ENCODE results near the gene NF1. TPM values are rescaled to one million over a fixed set of nuclear protein-coding genes. Genes with fewer than 3 reads are reported as not detected.
"Not testable (repeated sequence)": the region's sequence is repeated elsewhere in the genome, so short reads cannot be mapped to it uniquely, and the experiment has no call there.

The NF1 gene
- total RNA-seq = 36.9 and 39.1 TPM in 2 replicates

GRCh38 chr17:31094600-31095235 lies at the start of gene NF1:
Gene NF1 (plus strand): TSS chr17:31094977. CDS start chr17:31095310, 333 bp downstream.
- peak; percentile 95 for DNase-seq

DNA sequence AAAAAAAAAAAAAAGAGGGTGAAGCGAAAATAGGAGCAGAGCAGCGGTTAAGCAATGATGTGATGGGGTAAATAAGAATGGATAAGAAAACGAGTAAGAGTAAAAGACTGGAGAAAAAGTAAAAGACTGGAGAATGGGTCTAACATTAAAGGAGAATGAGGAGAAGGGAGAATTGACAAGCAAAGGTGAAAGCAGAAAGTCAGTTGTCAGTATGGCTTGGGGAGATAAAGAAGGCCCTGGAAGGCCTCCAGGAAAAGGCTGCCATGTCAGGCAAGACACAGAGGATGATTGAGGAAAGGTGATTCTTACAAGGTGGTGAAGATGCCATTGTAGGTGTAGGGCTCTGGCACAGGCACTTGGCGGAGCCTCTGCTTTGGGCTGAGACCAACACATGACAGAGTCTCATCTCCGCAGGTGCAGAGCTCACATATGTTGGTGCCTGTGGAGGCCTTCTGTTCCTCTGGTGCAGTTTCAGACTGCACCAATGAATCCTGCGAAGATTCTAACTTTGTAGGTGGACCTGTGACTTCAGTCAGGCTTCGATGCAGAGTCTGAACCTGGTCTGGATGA lies 47.8 kb upstream of the NF1 start:
- not testable (repeated sequence) for DNase-seq

DNA sequence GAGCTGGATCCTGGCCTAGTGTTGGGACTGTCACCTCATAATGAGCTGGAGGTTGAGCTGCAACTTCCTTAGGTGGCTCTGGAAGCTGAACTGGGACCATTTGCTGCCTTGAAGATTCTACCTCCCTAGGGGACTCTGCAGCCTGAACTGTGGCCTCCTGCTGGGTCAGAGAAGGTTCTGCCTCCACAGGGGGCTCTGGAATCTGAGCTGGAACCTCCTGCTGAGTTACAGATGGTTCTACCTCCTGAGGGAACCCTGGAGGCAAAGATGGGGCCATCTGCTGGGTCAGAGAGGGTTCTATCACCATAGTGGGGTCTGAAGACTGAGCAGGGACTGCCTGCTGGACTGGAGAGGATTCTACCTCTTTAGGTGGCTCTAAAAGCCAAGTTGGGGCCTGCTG lies 46.6 kb upstream of the NF1 start:
- no peak for DNase-seq

- DNase-seq = no peak
Measured at GRCh38 chr17:31048780-31049179, 46.0 kb upstream of the NF1 start.

DNA sequence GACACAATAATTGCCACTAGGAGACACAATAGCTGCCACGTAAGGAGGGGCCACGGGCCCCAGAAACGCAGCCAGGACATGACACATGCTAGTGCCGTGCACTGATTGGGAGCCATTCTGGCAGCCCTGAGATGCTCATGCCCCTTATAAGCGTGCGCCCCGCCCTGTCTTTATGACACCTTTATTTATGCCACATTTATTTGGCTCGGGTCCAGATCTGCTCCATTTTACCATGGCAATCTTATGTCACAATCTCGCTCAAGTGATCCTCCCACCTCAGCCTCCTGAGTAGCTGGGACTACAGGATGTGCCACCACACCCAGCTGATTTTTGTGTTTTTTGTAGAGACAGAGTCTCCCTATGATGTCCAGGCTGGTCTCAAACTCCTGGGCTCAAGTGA lies 43.8 kb upstream of the NF1 start:
- no peak for DNase-seq

DNA sequence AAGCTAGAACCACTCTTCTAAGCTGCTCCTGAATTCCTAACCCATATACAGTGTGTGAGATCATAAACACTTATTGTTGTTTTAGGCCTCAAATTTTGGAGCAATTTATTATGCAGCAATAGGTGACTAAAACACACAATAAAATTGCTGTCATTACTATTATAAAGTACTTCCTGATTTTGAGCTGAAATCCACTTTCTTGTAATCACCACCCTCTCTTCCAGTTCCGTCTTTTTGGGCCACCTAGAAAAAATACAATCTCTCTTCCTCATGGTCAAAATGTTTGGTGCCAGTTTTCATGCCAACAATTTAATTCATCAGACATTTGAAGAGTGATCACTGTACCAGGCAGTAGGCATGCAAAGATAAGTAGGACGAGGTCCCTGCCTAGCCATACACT lies 43.3 kb upstream of the NF1 start:
- no peak for DNase-seq

DNA sequence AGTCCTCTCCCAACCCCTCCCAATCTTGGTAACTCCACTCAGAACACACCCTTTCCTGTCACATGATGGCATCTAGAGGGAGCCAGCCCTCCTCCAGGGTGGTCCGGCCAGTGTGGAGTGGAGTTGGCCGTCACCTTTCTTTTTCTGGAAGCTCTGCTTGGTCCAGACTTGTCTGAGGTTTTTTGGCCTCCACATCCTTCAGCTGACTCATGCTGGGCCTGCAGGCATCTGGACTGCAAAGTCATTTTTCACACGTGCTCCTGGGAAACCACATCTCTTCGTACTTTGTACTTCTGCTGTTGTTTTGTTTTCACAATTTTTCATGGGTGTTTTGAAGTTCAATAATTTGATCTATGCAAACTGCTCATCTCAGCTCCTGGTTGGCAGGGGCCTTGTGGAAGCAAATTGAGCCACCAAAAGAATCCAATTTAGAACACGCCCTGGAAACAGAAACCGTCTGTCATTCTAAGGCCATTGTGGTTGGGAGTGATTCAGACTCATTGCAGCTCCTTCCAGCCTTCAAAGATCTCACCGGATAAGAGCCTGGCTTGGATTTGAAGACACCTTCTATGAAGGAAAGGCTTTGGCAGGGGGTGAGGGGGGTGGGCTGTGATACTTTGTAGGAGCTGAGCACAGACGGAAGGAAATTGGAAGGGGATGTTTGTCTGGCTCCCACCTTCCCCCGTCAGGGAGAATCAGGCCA lies 42.4 kb upstream of the NF1 start:
- DNase-seq = no peak

GRCh38 chr17:31053071-31053470 lies 41.7 kb upstream of the NF1 start:
- no peak for DNase-seq

- no peak for DNase-seq
Measured at GRCh38 chr17:31054761-31055160, 40.0 kb upstream of the NF1 start.

- no peak for DNase-seq
Measured at GRCh38 chr17:31058976-31059375, 35.8 kb upstream of the NF1 start.

- no peak for DNase-seq
Measured at GRCh38 chr17:31060791-31061550, 33.8 kb upstream of the NF1 start.

DNA sequence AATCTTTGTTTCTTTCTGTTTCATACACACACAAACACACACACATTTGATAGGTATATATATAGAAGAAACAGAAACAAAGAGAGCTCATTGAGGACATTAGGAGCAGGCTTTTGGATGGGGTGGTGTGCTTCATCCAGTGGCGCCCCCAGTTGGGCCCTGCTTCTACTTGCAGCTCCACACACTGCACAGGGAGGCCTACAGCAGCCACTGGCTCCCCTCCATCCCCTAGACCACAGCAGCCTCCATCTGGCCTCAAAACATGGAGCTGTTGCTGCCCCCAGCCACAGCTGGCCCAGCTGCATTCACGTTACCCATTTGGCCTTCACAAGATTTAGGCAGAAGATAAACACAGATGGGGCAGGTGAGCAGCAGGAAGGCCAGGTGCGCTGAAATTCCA lies 33.1 kb upstream of the NF1 start:
- no peak for DNase-seq

GRCh38 chr17:31062346-31062745 lies 32.4 kb upstream of the NF1 start:
- no peak for DNase-seq

DNA sequence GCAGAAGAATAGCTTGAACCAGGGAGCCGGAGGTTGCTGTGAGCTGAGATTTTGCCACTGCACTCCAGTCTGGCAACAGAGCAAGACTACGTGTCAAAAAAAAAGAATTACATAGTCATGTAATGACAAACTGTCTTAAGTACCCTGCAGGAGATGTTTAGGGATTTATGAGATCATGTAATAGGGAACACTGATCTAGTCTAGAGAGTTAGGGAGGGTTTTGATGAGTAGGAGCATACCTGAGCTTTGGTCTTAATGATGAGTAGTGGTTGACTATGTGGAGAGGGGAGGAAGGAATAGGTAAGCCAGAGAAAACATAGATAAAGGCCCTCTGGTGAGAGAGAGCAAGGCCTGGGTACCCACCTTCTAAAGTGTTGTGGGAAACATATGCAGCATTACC lies 30.1 kb upstream of the NF1 start:
- no peak for DNase-seq

DNA sequence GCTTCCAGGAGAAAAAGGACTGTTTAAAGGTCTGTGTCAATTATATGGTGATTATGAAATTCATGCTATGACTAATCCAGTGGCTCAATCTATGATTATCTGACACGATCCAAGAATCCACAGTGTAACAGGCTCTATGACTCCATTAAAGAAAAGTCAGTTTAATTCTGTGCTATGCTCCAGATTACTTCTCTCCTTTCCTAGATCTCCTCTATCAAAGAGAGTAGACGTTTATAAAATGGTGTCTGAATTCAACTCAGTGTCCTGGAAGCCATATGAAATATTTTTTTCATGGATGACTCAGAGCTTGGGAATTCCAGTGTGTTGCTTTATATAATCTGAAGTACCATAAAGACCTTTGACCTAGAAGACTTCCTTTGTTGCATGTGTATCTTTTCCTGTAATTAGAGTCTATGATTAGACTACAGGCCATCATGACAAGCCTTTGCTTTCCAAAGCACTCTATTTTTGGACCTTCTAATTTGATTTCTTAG lies 27.0 kb upstream of the NF1 start:
- DNase-seq = peak; percentile 87

GRCh38 chr17:31068291-31068690 lies 26.5 kb upstream of the NF1 start:
- DNase-seq = peak; percentile 75

DNA sequence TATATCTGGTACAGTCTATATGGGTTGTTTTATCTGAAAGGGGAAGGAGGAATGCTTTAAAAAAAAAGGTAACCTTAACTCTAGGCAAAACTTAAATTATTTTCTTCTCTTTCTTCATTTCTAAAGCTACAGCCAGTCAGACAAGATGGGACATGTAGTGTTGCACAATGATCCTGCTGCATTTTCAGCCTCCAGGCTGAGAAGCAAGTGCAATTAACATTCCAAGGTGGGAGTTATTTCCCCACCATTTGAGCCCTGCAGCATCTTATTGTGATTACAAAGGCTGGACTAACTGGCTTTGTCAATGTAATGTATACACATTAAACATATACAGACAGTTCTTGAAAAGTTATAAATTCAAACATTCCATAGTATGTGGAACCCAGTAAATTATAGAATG lies 22.6 kb upstream of the NF1 start:
- DNase-seq = no peak

GRCh38 chr17:31073411-31073810 lies 21.4 kb upstream of the NF1 start:
- DNase-seq = no peak

DNA sequence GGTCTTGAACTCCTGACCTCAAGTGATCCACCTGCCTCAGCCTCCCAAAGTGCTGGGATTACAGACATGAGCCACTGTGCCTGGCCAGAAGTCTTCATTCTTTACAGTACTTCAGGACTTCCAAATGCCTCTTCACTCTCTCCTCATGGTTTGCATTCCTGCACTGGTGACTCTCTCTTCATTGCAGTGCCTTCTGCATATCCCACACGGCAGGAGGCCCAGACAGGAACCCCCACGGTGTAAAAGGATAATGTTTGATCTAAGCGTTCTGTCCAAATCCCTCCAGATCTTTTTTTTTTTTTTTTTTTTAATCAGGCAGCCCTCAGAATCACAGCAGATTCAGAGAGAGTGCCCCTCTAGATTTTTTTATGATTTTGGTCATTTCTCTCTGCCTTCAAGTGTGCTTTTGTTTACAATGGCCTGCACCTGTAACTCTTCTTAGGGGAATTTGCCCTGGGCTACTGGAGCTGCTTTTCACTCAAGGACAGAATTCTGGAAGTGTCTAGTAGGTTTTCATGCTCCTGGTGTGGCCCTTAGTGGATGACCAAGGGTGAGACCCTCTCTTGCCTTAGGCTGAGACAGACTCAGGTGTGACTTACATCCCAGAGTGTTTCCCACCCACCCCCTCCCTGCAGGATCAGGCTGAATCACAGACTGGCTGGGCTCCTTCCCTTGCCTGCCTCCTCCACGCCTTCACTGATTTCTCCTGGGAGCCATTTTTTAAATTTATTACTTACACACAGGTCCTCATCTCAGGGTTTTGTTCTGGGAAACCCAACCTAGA lies 19.8 kb upstream of the NF1 start:
- DNase-seq = no peak

DNA sequence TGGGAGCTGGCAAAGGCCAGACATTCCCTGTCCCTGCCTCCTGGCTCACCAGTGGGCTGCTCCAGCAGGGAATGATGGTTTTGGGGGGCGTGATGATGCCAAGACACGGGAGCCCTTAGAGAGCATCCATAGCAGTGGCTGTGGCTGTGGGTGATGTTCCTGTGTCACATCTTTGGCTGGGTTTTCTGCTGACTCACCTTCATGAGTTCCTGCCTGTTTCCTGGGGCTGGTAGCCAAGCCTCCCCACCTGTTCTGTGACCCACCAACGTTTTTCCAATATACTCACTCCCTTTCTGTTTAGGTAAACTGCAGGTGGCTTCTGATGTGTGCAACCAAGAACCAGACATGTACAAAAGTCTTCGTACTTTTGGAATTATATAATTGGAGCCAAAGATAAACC lies 16.5 kb upstream of the NF1 start:
- DNase-seq = peak; percentile 14

- no peak for DNase-seq
Measured at GRCh38 chr17:31079731-31080130, 15.0 kb upstream of the NF1 start.

DNA sequence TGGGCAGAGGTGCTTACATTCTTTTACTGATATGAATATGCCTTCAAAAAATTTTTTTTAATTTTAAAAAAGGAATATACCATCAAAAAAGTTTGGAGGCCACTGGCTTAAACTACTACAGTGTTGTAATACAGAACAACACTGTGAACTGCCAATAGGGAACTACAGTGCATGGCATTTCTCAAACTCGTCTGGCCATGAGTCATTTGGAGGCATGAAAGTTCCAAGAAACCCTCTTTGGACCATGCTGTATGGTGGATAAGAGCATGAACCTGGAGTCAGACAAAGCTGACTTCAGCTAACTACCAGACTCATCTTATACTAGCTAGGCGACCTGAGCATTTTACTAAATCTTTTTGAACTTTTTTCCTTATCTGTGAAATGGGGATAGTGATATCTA lies 9.2 kb upstream of the NF1 start:
- DNase-seq = no peak

DNA sequence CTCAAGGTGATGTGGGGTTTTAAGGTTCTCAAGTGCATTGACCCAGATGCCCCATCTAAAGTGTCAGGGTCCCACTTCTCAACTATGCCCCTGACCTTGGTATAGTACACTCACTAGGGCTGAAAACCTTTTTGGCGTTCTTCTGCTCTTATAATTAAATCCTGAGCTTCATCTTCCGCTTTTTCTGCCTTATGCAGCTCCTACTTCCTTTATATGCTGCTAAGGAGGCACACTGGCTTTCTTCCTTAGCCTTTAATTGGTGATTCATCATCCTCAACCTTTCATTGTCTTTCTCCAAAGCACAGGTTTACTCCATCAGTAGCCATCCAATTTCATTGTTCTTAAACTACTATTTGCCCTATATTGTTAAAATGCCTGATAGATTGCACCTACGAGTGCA lies 5.3 kb upstream of the NF1 start:
- no peak for DNase-seq

Data from dermis blood vessel endothelial cell (primary cell).